SU-DHL-6 (cell line): ENCODE results near the gene C11orf86.

Experiments used
- H2AFZ ChIP-seq: fragments of 200-600 bp; sonication (generic); 2 replicates; pipeline ENCODE4 v1.6.1; 2014; ENCODE audit warnings: low read depth, mild to moderate bottlenecking, moderate library complexity, mixed read lengths, antibody characterized with exemption, low read length; ENCODE audit not compliant: severe bottlenecking
- H3F3A ChIP-seq: fragments of 200-600 bp; shearing (Covaris generic); 2 replicates; pipeline ENCODE4 v1.6.0; 2016; ENCODE audit warnings: antibody characterized with exemption, mild to moderate bottlenecking; ENCODE audit not compliant: insufficient read depth
- H3K27ac ChIP-seq: fragments of 200-600 bp; sonication (generic); 2 replicates; pipeline ENCODE4 v1.5.1; 2016; ENCODE audit warnings: low read depth, mild to moderate bottlenecking, low read length, moderate library complexity, mixed read lengths
- H3K27me3 ChIP-seq: fragments of 200-600 bp; sonication (generic), shearing (Covaris generic); 2 replicates; pipeline ENCODE4 v1.6.0; 2014; ENCODE audit warnings: mild to moderate bottlenecking, low read length
- H3K36me3 ChIP-seq: fragments of 200-600 bp; sonication (generic); 2 replicates; pipeline ENCODE4 v1.6.1; 2014; ENCODE audit warnings: mild to moderate bottlenecking, low read length, mixed read lengths
- H3K4me2 ChIP-seq: fragments of 300-600, 200-600 bp; shearing (Covaris generic), sonication (generic); 2 replicates; pipeline ENCODE4 v1.6.0; 2014; ENCODE audit warnings: low read length, low read depth, mild to moderate bottlenecking; ENCODE audit not compliant: poor library complexity, severe bottlenecking
- H3K4me3 ChIP-seq: fragments of 200-600 bp; sonication (generic); 2 replicates; pipeline ENCODE4 v1.5.1; 2014; ENCODE audit warnings: antibody characterized with exemption, low read length, mild to moderate bottlenecking, mixed read lengths; ENCODE audit not compliant: insufficient read depth, poor library complexity, severe bottlenecking
- H3K79me2 ChIP-seq: fragments of 200-600 bp; sonication (generic); 2 replicates; pipeline ENCODE4 v1.6.1; 2014; ENCODE audit warnings: mild to moderate bottlenecking, low read length, moderate library complexity; ENCODE audit not compliant: insufficient read depth
- H3K9ac ChIP-seq: fragments of 200-600 bp; sonication (generic); 2 replicates; pipeline ENCODE4 v1.7.0; 2014; ENCODE audit warnings: mild to moderate bottlenecking, low read length
- H3K9me2 ChIP-seq: fragments of 200-600 bp; sonication (generic); replicated peaks from 2 replicates; pipeline ENCODE4 v1.6.1; 2014; ENCODE audit warnings: low read length; ENCODE audit not compliant: insufficient read depth
- H3K9me3 ChIP-seq: fragments of 200-600 bp; sonication (generic); 2 replicates; pipeline ENCODE4 v1.6.1; 2014; ENCODE audit warnings: low read length, mixed read lengths; ENCODE audit not compliant: insufficient read depth
- H4K20me1 ChIP-seq: fragments of 200-600 bp; sonication (generic); 2 replicates; pipeline ENCODE4 v1.6.1; 2014; ENCODE audit warnings: low read depth, mild to moderate bottlenecking, antibody characterized with exemption, low read length, moderate library complexity, mixed read lengths
- EZH2phosphoT487 ChIP-seq: fragments of 200-600 bp; sonication (generic), shearing (Covaris generic); conservative IDR thresholded peaks from 2 replicates; pipeline ENCODE4 v1.6.1; 2018; ENCODE audit warnings: mild to moderate bottlenecking, antibody characterized with exemption, low read length, moderate library complexity, mixed read lengths
- TF ChIP-seq, protein P1 (sequence below): fragments of 200-600 bp; sonication (generic); IDR thresholded peaks from one replicate; pipeline ENCODE4 v1.5.1; 2017; ENCODE audit warnings: antibody characterized with exemption, mild to moderate bottlenecking, low read length, moderate library complexity; ENCODE audit not compliant: insufficient read depth, poor library complexity, severe bottlenecking

Gene C11orf86

DNA sequence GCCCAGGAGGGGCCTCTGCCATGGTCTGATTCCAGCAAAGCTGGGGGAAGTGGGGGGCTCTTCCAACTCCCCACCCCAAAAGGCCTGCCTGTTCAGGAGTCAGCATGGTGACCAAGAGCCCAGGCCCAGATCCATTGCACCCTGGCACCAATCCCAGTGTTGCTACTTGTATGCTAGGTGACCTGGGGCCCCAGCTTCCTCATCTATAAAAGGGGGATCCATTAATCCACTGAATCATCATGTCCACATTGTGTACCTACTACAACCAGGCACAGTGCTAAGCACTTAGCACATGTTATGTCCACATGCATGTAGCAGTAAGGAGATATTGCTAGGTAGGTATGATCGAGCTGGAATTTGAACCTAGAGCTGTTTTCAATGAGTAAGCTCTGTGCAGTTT lies 49.9 kb downstream of the C11orf86 start:
- no peaks in the 10 kb centered on the region for H4K20me1 ChIP-seq
- H3K27ac ChIP-seq: no peak overlapping the region
- no peaks in the 10 kb centered on the region for H3F3A ChIP-seq
- H3K27me3 ChIP-seq: no peaks in the 10 kb centered on the region
- no peak overlapping the region for H3K4me3 ChIP-seq
- H3K9ac ChIP-seq: no peak overlapping the region
- no peaks in the 10 kb centered on the region for H3K9me2 ChIP-seq
- H3K4me2 ChIP-seq: no peak overlapping the region
- H3K36me3 ChIP-seq: no peaks in the 10 kb centered on the region
- H3K9me3 ChIP-seq: no peaks in the 10 kb centered on the region
- H3K79me2 ChIP-seq: no peaks in the 10 kb centered on the region
- H2AFZ ChIP-seq: no peak overlapping the region
- TF ChIP-seq, protein P1, sequence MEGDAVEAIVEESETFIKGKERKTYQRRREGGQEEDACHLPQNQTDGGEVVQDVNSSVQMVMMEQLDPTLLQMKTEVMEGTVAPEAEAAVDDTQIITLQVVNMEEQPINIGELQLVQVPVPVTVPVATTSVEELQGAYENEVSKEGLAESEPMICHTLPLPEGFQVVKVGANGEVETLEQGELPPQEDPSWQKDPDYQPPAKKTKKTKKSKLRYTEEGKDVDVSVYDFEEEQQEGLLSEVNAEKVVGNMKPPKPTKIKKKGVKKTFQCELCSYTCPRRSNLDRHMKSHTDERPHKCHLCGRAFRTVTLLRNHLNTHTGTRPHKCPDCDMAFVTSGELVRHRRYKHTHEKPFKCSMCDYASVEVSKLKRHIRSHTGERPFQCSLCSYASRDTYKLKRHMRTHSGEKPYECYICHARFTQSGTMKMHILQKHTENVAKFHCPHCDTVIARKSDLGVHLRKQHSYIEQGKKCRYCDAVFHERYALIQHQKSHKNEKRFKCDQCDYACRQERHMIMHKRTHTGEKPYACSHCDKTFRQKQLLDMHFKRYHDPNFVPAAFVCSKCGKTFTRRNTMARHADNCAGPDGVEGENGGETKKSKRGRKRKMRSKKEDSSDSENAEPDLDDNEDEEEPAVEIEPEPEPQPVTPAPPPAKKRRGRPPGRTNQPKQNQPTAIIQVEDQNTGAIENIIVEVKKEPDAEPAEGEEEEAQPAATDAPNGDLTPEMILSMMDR: no peak
- no peak for TF ChIP-seq EZH2phosphoT487

DNA sequence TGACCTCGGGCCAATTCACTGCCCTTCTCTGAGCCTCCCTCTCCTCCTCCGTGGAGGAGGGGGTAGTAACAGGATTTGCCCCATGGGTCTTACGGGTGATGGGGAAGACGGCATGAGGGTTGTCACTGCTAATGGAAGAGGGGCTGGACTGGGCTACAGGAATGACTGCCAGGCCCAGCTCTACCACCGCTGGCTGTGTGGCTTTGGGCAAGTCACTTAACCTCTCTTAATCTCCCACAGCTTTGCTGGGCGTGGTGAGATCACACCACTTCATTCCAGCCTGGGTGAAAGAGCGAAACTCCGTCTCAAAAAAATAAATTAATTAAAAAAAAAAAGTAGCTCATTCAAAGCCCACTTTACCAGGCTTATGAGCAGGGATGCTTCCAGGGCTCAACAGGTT lies 50.6 kb downstream of the C11orf86 start:
- no peaks in the 10 kb centered on the region for H3K9me2 ChIP-seq
- no peak overlapping the region for H3K4me3 ChIP-seq
- H3K4me2 ChIP-seq: no peak overlapping the region
- H4K20me1 ChIP-seq: no peaks in the 10 kb centered on the region
- no peaks in the 10 kb centered on the region for H3K79me2 ChIP-seq
- TF ChIP-seq EZH2phosphoT487: no peak
- TF ChIP-seq, protein P1: no peak
- H3K27me3 ChIP-seq: no peaks in the 10 kb centered on the region
- no peak overlapping the region for H3K27ac ChIP-seq
- H3K9ac ChIP-seq: no peak overlapping the region
- no peaks in the 10 kb centered on the region for H3K9me3 ChIP-seq
- H3F3A ChIP-seq: no peaks in the 10 kb centered on the region
- H3K36me3 ChIP-seq: no peaks in the 10 kb centered on the region
- H2AFZ ChIP-seq: no peak overlapping the region
